HEK293 (cell line): ENCODE data around the gene RNF212.

Experiments
- ZEB2 ChIP-seq: fragments of 450-650 bp; formaldehyde crosslinking; IDR thresholded peaks from 2 replicates; pipeline ENCODE4 v1.5.1; 2016; ENCODE audit warnings: missing biosample characterization, missing genetic modification characterization
- ZNF660 ChIP-seq: fragments of 450-650 bp; IDR thresholded peaks from 2 replicates; pipeline ENCODE4 v1.5.1; 2018; ENCODE audit warnings: missing biosample characterization, mild to moderate bottlenecking, missing genetic modification characterization
- TF ChIP-seq, protein P1 (sequence below): fragments of 450-650 bp; formaldehyde crosslinking; optimal IDR thresholded peaks from 2 replicates; pipeline ENCODE3; 2016; ENCODE audit warnings: missing biosample characterization, mild to moderate bottlenecking, missing genetic modification characterization
- TF ChIP-seq, protein P2 (sequence below): fragments of 450-650 bp; formaldehyde crosslinking; IDR thresholded peaks from 2 replicates; pipeline ENCODE4 v1.5.1; 2016; ENCODE audit warnings: missing biosample characterization, missing genetic modification characterization

DNA sequence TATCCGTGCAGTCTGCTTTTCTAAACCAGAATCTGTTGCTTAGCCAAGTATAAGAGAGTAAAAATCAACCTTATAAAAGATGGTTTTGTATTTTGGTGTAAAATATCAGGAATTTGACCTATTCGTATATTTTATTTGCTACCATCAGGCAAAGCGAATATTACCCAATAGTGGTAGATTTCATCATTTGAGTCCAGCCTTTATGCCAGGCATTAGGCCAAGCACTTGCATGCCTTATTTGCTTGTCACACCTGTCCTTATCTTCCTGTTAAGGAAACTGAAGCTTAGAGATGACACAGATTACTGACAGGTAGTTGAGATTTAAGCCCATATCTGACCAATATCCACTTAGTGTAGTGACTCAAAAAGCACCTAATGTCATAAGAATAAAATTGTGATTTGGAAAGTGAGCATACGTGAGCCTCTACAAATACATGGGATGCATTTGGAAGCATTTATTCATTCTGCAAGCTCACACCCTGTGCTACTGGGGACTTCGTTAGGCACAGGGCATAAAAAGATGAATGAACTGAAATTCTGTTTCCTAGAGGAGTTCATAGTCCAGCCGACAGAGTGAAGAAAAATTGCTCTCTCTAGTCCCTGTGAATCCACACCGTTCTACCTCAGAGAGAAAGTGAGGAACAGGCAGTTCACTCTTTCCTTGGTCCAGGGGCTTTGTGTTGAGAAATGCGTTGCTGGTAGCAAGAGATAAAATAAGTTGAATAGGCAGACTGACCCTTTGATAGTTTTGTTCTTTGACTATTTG, 2.3 kb upstream of the RNF212 start:
- TF ChIP-seq ZNF660 (tag by site-specific recombination) (no peak), ZEB2 (tag by site-specific recombination) (no peak)
- TF ChIP-seq, protein P1, sequence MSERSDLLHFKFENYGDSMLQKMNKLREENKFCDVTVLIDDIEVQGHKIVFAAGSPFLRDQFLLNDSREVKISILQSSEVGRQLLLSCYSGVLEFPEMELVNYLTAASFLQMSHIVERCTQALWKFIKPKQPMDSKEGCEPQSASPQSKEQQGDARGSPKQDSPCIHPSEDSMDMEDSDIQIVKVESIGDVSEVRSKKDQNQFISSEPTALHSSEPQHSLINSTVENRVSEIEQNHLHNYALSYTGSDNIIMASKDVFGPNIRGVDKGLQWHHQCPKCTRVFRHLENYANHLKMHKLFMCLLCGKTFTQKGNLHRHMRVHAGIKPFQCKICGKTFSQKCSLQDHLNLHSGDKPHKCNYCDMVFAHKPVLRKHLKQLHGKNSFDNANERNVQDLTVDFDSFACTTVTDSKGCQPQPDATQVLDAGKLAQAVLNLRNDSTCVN: no peak
- TF ChIP-seq, protein P2, sequence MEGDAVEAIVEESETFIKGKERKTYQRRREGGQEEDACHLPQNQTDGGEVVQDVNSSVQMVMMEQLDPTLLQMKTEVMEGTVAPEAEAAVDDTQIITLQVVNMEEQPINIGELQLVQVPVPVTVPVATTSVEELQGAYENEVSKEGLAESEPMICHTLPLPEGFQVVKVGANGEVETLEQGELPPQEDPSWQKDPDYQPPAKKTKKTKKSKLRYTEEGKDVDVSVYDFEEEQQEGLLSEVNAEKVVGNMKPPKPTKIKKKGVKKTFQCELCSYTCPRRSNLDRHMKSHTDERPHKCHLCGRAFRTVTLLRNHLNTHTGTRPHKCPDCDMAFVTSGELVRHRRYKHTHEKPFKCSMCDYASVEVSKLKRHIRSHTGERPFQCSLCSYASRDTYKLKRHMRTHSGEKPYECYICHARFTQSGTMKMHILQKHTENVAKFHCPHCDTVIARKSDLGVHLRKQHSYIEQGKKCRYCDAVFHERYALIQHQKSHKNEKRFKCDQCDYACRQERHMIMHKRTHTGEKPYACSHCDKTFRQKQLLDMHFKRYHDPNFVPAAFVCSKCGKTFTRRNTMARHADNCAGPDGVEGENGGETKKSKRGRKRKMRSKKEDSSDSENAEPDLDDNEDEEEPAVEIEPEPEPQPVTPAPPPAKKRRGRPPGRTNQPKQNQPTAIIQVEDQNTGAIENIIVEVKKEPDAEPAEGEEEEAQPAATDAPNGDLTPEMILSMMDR (tag by site-specific recombination): no peak
